Measurements from ENCODE around the gene PTPRQ. TPM values are rescaled to one million over a fixed set of nuclear protein-coding genes. Genes with fewer than 3 reads are reported as not detected.

Gene PTPRQ
- total RNA-seq, 1 donor, result 5.4 TPM

- no peaks in the 10 kb centered on the region for H3K36me3 ChIP-seq (ENCODE audit: insufficient read depth, low read length)
- no peaks in the 10 kb centered on the region for H3K9me3 ChIP-seq (ENCODE audit: low read depth, low read length)
- H4K20me1 ChIP-seq (ENCODE audit: insufficient read depth, low read length), result no peaks in the 10 kb centered on the region
- no peaks in the 10 kb centered on the region for H3K79me2 ChIP-seq (ENCODE audit: insufficient read depth, low read length)
- H3K4me3 ChIP-seq (ENCODE audit: insufficient read depth, low read length), result no peak overlapping the region
- H3K4me1 ChIP-seq (ENCODE audit: insufficient read depth, low read length), result peaks cover 11% of the 10 kb centered on the region
- H3K27me3 ChIP-seq (ENCODE audit: insufficient read depth, low read length), result no peaks in the 10 kb centered on the region
- DNase-seq (ENCODE audit: insufficient read length, low spot score, missing footprints), result no peak
- no peak overlapping the region for H3K4me2 ChIP-seq (ENCODE audit: insufficient read depth, low read length)
- TF ChIP-seq CTCF (IDR thresholded peaks at IDR 0.05; ENCODE audit: extremely low read depth, low read depth, low read length), result no peak
- H2AFZ ChIP-seq (ENCODE audit: low read length), result no peak overlapping the region
- no peak overlapping the region for H3K27ac ChIP-seq (ENCODE audit: low read depth, low read length)
Observed at GRCh38 chr12:80655751-80656150, 211.7 kb downstream of the PTPRQ start.

GRCh38 chr12:80659512-80660063, 215.6 kb downstream of the PTPRQ start:
- H3K36me3 ChIP-seq (ENCODE audit: insufficient read depth, low read length), result no peaks in the 10 kb centered on the region
- H2AFZ ChIP-seq (ENCODE audit: low read length), result no peak overlapping the region
- no peaks in the 10 kb centered on the region for H3K27me3 ChIP-seq (ENCODE audit: insufficient read depth, low read length)
- H3K79me2 ChIP-seq (ENCODE audit: insufficient read depth, low read length), result no peaks in the 10 kb centered on the region
- H3K27ac ChIP-seq (ENCODE audit: low read depth, low read length), result no peak overlapping the region
- TF ChIP-seq CTCF (IDR thresholded peaks at IDR 0.05; ENCODE audit: extremely low read depth, low read depth, low read length), result no peak
- H3K4me1 ChIP-seq (ENCODE audit: insufficient read depth, low read length), result peaks cover 11% of the 10 kb centered on the region
- H3K4me2 ChIP-seq (ENCODE audit: insufficient read depth, low read length), result no peak overlapping the region
- no peak for DNase-seq (ENCODE audit: insufficient read length, low spot score, missing footprints)
- H4K20me1 ChIP-seq (ENCODE audit: insufficient read depth, low read length), result no peaks in the 10 kb centered on the region
- no peaks in the 10 kb centered on the region for H3K9me3 ChIP-seq (ENCODE audit: low read depth, low read length)
- no peak overlapping the region for H3K4me3 ChIP-seq (ENCODE audit: insufficient read depth, low read length)

GRCh38 chr12:80662586-80662985, 218.6 kb downstream of the PTPRQ start:
- Histone ChIP-seq H3K4me3 (ENCODE audit: insufficient read depth, low read length) (no peak overlapping the region), H3K27ac (ENCODE audit: low read depth, low read length) (no peak overlapping the region), H3K36me3 (ENCODE audit: insufficient read depth, low read length) (no peaks in the 10 kb centered on the region), H3K4me2 (ENCODE audit: insufficient read depth, low read length) (no peak overlapping the region), H3K4me1 (ENCODE audit: insufficient read depth, low read length) (no peaks in the 10 kb centered on the region), H3K79me2 (ENCODE audit: insufficient read depth, low read length) (no peaks in the 10 kb centered on the region), H3K9me3 (ENCODE audit: low read depth, low read length) (no peaks in the 10 kb centered on the region), H4K20me1 (ENCODE audit: insufficient read depth, low read length) (no peaks in the 10 kb centered on the region), H3K27me3 (ENCODE audit: insufficient read depth, low read length) (no peaks in the 10 kb centered on the region), H2AFZ (ENCODE audit: low read length) (no peak overlapping the region)
- no peak for DNase-seq (ENCODE audit: insufficient read length, low spot score, missing footprints)
- no peak for TF ChIP-seq CTCF (IDR thresholded peaks at IDR 0.05; ENCODE audit: extremely low read depth, low read depth, low read length)

- DNase-seq (ENCODE audit: insufficient read length, low spot score, missing footprints), result no peak
- Histone ChIP-seq H3K27ac (ENCODE audit: low read depth, low read length) (no peak overlapping the region), H3K4me3 (ENCODE audit: insufficient read depth, low read length) (no peak overlapping the region), H3K4me1 (ENCODE audit: insufficient read depth, low read length) (no peaks in the 10 kb centered on the region), H2AFZ (ENCODE audit: low read length) (no peak overlapping the region), H3K4me2 (ENCODE audit: insufficient read depth, low read length) (no peak overlapping the region), H3K36me3 (ENCODE audit: insufficient read depth, low read length) (no peaks in the 10 kb centered on the region), H3K79me2 (ENCODE audit: insufficient read depth, low read length) (no peaks in the 10 kb centered on the region), H3K9me3 (ENCODE audit: low read depth, low read length) (no peaks in the 10 kb centered on the region), H3K27me3 (ENCODE audit: insufficient read depth, low read length) (no peaks in the 10 kb centered on the region), H4K20me1 (ENCODE audit: insufficient read depth, low read length) (no peaks in the 10 kb centered on the region)
- TF ChIP-seq CTCF (IDR thresholded peaks at IDR 0.05; ENCODE audit: extremely low read depth, low read depth, low read length), result no peak
Observed at GRCh38 chr12:80670214-80670613, 226.2 kb downstream of the PTPRQ start.
